ENCODE data around the gene KRT38.

The KRT38 gene

GRCh38 chr17:41393826-41394225, 47.0 kb downstream of the KRT38 start:
- DNase-seq, result no peak

DNA sequence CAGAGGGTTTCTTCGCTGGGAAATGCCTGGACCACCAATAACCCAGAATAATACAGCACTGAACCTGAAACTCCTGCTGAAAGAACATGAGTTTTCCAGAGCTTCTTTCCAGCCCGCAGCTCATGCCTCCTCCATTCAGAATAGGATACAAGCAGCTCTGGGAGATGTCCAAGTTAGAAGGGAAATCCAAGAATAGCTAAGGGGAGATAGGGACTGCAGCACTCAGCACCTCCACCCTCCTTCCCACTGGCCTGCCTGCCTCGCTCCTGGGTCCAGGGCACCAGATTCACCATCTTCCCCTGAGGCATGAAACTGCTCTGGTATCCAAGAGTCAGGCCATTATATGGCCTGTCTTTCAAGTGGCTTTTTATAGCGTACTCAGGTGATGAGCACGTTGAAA, 47.5 kb downstream of the KRT38 start:
- DNase-seq, result no peak

- DNase-seq, result no peak
These were observed 48.5 kb downstream of the KRT38 start for GRCh38 chr17:41392278-41392677.

- no peak for DNase-seq
These were observed 49.2 kb downstream of the KRT38 start for GRCh38 chr17:41391535-41391934.

- DNase-seq, result no peak
These were observed 50.3 kb downstream of the KRT38 start for GRCh38 chr17:41390411-41390938.

- no peak for DNase-seq
These were observed 53.1 kb downstream of the KRT38 start for GRCh38 chr17:41387670-41388069.

GRCh38 chr17:41386227-41386626, 54.6 kb downstream of the KRT38 start:
- DNase-seq, result no peak
